Right kidney (tissue), 1 donor: ENCODE measurements around the gene ITGA1.

Experiments
- DNase-seq: peaks from one replicate; pipeline ENCODE4 v3.0.0-alpha.2; 2016

ITGA1 gene

GRCh38 chr5:52897238-52897614 is 109.5 kb downstream of the ITGA1 start:
- DNase-seq: no peak

- no peak for DNase-seq
Measured at GRCh38 chr5:52898961-52899680, 111.4 kb downstream of the ITGA1 start.

GRCh38 chr5:52903142-52903541 is 115.4 kb downstream of the ITGA1 start:
- no peak for DNase-seq

- DNase-seq: no peak
Measured at GRCh38 chr5:52906343-52906742, 118.6 kb downstream of the ITGA1 start.

GRCh38 chr5:52906845-52907244 is 119.1 kb downstream of the ITGA1 start:
- no peak for DNase-seq

GRCh38 chr5:52909192-52909591 is 121.5 kb downstream of the ITGA1 start:
- no peak for DNase-seq

- DNase-seq: no peak
Measured at GRCh38 chr5:52910071-52910470, 122.4 kb downstream of the ITGA1 start.

- DNase-seq: peak; percentile 55
Measured at GRCh38 chr5:52915176-52915875, 127.6 kb downstream of the ITGA1 start.

- DNase-seq: no peak
Measured at GRCh38 chr5:52920929-52921328, 133.2 kb downstream of the ITGA1 start.

GRCh38 chr5:52922384-52922783 is 134.7 kb downstream of the ITGA1 start:
- DNase-seq: no peak

- DNase-seq: no peak
Measured at GRCh38 chr5:52924456-52924855, 136.7 kb downstream of the ITGA1 start.

- no peak for DNase-seq
Measured at GRCh38 chr5:52925001-52925400, 137.3 kb downstream of the ITGA1 start.

GRCh38 chr5:52928689-52929088 is 141.0 kb downstream of the ITGA1 start:
- DNase-seq: no peak

- DNase-seq: no peak
Measured at GRCh38 chr5:52938226-52938625, 150.5 kb downstream of the ITGA1 start.

- DNase-seq: no peak
Measured at GRCh38 chr5:52943285-52943684, 155.6 kb downstream of the ITGA1 start.

- no peak for DNase-seq
Measured at GRCh38 chr5:52943808-52944207, 156.1 kb downstream of the ITGA1 start.

GRCh38 chr5:52945040-52945439 is 157.3 kb downstream of the ITGA1 start:
- no peak for DNase-seq

GRCh38 chr5:52947208-52947607 is 159.5 kb downstream of the ITGA1 start:
- DNase-seq: no peak

- no peak for DNase-seq
Measured at GRCh38 chr5:52947851-52948250, 160.1 kb downstream of the ITGA1 start.

GRCh38 chr5:52948418-52949076 is 160.8 kb downstream of the ITGA1 start:
- DNase-seq: peak; percentile 23

GRCh38 chr5:52950686-52951085 is 163.0 kb downstream of the ITGA1 start:
- no peak for DNase-seq

- DNase-seq: no peak
Measured at GRCh38 chr5:52952483-52952882, 164.8 kb downstream of the ITGA1 start.

- peak; percentile 8 for DNase-seq
Measured at GRCh38 chr5:52956014-52956413, 168.3 kb downstream of the ITGA1 start.
